HEK293 (cell line): Measurements from ENCODE around the gene KCNH8.

Source experiments
- CTCF ChIA-PET: fragments of 350-600 bp; formaldehyde crosslinking; extraction: SDS; loops from one replicate; lab custom pipeline; 2021; ENCODE audit warnings: antibody characterized with exemption; lab: Yijun Ruan, JAX
- POLR2A ChIA-PET: fragments of 300-600 bp; formaldehyde crosslinking; extraction: SDS; loops from one replicate; lab custom pipeline; 2020; ENCODE audit warnings: antibody characterized with exemption, inconsistent platforms; lab: Yijun Ruan, JAX
- H3K27ac ChIP-seq: fragments of 200-500 bp; sonication (Bioruptor generic); 2 replicates; pipeline ENCODE4 v1.5.1; 2014; ENCODE audit warnings: low read depth, low read length, control low read depth, inconsistent platforms; ENCODE audit errors: extremely low read depth
- H3K36me3 ChIP-seq, 2 experiments: fragments of 200-500 bp in 1 of 2; sonication (Bioruptor generic) in 1 of 2; 1 replicate in 1 of 2; 2 replicates in 1 of 2; pipeline ENCODE4 v1.5.1; 2014 to 2017; ENCODE audit warnings: inconsistent platforms in 2 of 2, low read length in 2 of 2; ENCODE audit not compliant: control insufficient read depth in 2 of 2, insufficient read depth in 1 of 2
- H3K4me1 ChIP-seq: fragments of 200-500 bp; sonication (Bioruptor generic); 2 replicates; pipeline ENCODE4 v1.5.1; 2014; ENCODE audit warnings: mild to moderate bottlenecking, low read length, inconsistent platforms; ENCODE audit not compliant: control insufficient read depth, insufficient read depth
- H3K4me3 ChIP-seq: 2 replicates; pipeline ENCODE4 v1.5.1; 2011; ENCODE audit warnings: low read depth, mild to moderate bottlenecking, control low read depth, low read length, moderate library complexity
- H3K9me3 ChIP-seq: fragments of 200-500 bp; sonication (Bioruptor generic); 2 replicates; pipeline ENCODE4 v1.5.1; 2014; ENCODE audit warnings: low read depth, low read length, inconsistent platforms; ENCODE audit not compliant: control insufficient read depth, insufficient read depth
- KLF1 ChIP-seq: fragments of 450-650 bp; formaldehyde crosslinking; IDR thresholded peaks from 2 replicates; pipeline ENCODE4 v1.5.1; 2016; ENCODE audit warnings: missing biosample characterization, missing genetic modification characterization
- OSR2 ChIP-seq: fragments of 450-650 bp; formaldehyde crosslinking; IDR thresholded peaks from 2 replicates; pipeline ENCODE4 v1.5.1; 2016; ENCODE audit warnings: missing biosample characterization, missing genetic modification characterization
- PRDM10 ChIP-seq: fragments of 450-650 bp; formaldehyde crosslinking; IDR thresholded peaks from 2 replicates; pipeline ENCODE4 v1.5.1; 2016; ENCODE audit warnings: missing biosample characterization, missing genetic modification characterization
- REPIN1 ChIP-seq: fragments of 450-650 bp; formaldehyde crosslinking; IDR thresholded peaks from 2 replicates; pipeline ENCODE4 v1.5.1; 2017; ENCODE audit warnings: missing biosample characterization, missing genetic modification characterization, low read depth
- ZBTB8A ChIP-seq: fragments of 450-650 bp; formaldehyde crosslinking; IDR thresholded peaks from 2 replicates; pipeline ENCODE4 v1.5.1; 2016; ENCODE audit warnings: missing biosample characterization, missing genetic modification characterization
- ZFP3 ChIP-seq: fragments of 450-650 bp; formaldehyde crosslinking; IDR thresholded peaks from 2 replicates; pipeline ENCODE4 v1.5.1; 2016; ENCODE audit warnings: low read depth, missing biosample characterization, missing genetic modification characterization
- ZNF157 ChIP-seq: fragments of 450-650 bp; formaldehyde crosslinking; IDR thresholded peaks from 2 replicates; pipeline ENCODE4 v1.5.1; 2016; ENCODE audit warnings: missing biosample characterization, missing genetic modification characterization
- ZNF221 ChIP-seq: fragments of 450-650 bp; formaldehyde crosslinking; IDR thresholded peaks from 2 replicates; pipeline ENCODE4 v1.5.1; 2017; ENCODE audit warnings: missing biosample characterization, missing genetic modification characterization, borderline replicate concordance
- ZNF223 ChIP-seq: fragments of 450-650 bp; formaldehyde crosslinking; IDR thresholded peaks from 2 replicates; pipeline ENCODE4 v1.5.1; 2016; ENCODE audit warnings: missing biosample characterization, missing genetic modification characterization
- ZNF24 ChIP-seq: fragments of 450-650 bp; formaldehyde crosslinking; IDR thresholded peaks from 2 replicates; pipeline ENCODE4 v1.5.1; 2016; ENCODE audit warnings: missing biosample characterization, missing genetic modification characterization
- ZNF280D ChIP-seq: fragments of 450-650 bp; formaldehyde crosslinking; IDR thresholded peaks from 2 replicates; pipeline ENCODE4 v1.5.1; 2016; ENCODE audit warnings: missing biosample characterization, missing genetic modification characterization
- ZNF394 ChIP-seq: fragments of 450-650 bp; formaldehyde crosslinking; IDR thresholded peaks from 2 replicates; pipeline ENCODE4 v1.5.1; 2016; ENCODE audit warnings: missing biosample characterization, missing genetic modification characterization, mild to moderate bottlenecking, moderate library complexity, borderline replicate concordance
- ZNF449 ChIP-seq: fragments of 450-650 bp; formaldehyde crosslinking; IDR thresholded peaks from 2 replicates; pipeline ENCODE4 v1.5.1; 2017; ENCODE audit warnings: missing biosample characterization, mild to moderate bottlenecking, missing genetic modification characterization, moderate library complexity
- ZNF473 ChIP-seq: fragments of 450-650 bp; formaldehyde crosslinking; IDR thresholded peaks from 2 replicates; pipeline ENCODE4 v1.5.1; 2017; ENCODE audit warnings: missing biosample characterization, missing genetic modification characterization
- ZNF521 ChIP-seq: fragments of 450-650 bp; formaldehyde crosslinking; IDR thresholded peaks from 2 replicates; pipeline ENCODE4 v1.5.1; 2017; ENCODE audit warnings: missing biosample characterization, mild to moderate bottlenecking, missing genetic modification characterization
- ZNF548 ChIP-seq: fragments of 450-650 bp; formaldehyde crosslinking; IDR thresholded peaks from 2 replicates; pipeline ENCODE4 v1.5.1; 2016; ENCODE audit warnings: missing biosample characterization, missing genetic modification characterization
- ZNF600 ChIP-seq: fragments of 450-650 bp; formaldehyde crosslinking; IDR thresholded peaks from 2 replicates; pipeline ENCODE4 v1.5.1; 2016; ENCODE audit warnings: missing biosample characterization, missing genetic modification characterization
- ZNF639 ChIP-seq: fragments of 450-650 bp; formaldehyde crosslinking; IDR thresholded peaks from 2 replicates; pipeline ENCODE4 v1.5.1; 2016; ENCODE audit warnings: missing biosample characterization, missing genetic modification characterization
- ZNF660 ChIP-seq: fragments of 450-650 bp; IDR thresholded peaks from 2 replicates; pipeline ENCODE4 v1.5.1; 2018; ENCODE audit warnings: missing biosample characterization, mild to moderate bottlenecking, missing genetic modification characterization
- ZNF701 ChIP-seq: fragments of 450-650 bp; formaldehyde crosslinking; IDR thresholded peaks from 2 replicates; pipeline ENCODE4 v1.5.1; 2016; ENCODE audit warnings: missing biosample characterization, missing genetic modification characterization

KCNH8 gene

GRCh38 chr3:19334120-19334519 is 185.8 kb downstream of the KCNH8 start (continued):
- no peak for TF ChIP-seq ZNF449 (tag by site-specific recombination)
- no peak for TF ChIP-seq ZNF24 (tag by site-specific recombination)
- no peak for TF ChIP-seq REPIN1 (tag by site-specific recombination)
- no peak for TF ChIP-seq ZBTB8A (tag by site-specific recombination)
- no peak for TF ChIP-seq ZNF600
- TF ChIP-seq ZNF221 (tag by site-specific recombination): no peak

GRCh38 chr3:19338769-19339168 is 190.5 kb downstream of the KCNH8 start:
- Histone ChIP-seq H3K9me3 (no peaks in the 10 kb centered on the region), H3K27ac (no peak overlapping the region), H3K4me3 (no peak overlapping the region), H3K4me1 (no peaks in the 10 kb centered on the region), H3K36me3 (no peaks in the 10 kb centered on the region)
- POLR2A ChIA-PET: no interaction called here
- TF ChIP-seq ZNF473 (tag by site-specific recombination) (no peak), ZNF660 (tag by site-specific recombination) (no peak), ZNF701 (tag by site-specific recombination) (no peak)
- CTCF ChIA-PET: no interaction called here

- H3K27ac ChIP-seq: no peak overlapping the region
- no peaks in the 10 kb centered on the region for H3K4me1 ChIP-seq
- H3K4me3 ChIP-seq: no peak overlapping the region
- ChIA-PET POLR2A (no interaction called here), CTCF (no interaction called here)
- H3K9me3 ChIP-seq: no peaks in the 10 kb centered on the region
- H3K36me3 ChIP-seq: no peaks in the 10 kb centered on the region
- TF ChIP-seq ZNF223 (tag by site-specific recombination): no peak
These were observed 194.1 kb downstream of the KCNH8 start for GRCh38 chr3:19342389-19342788.

GRCh38 chr3:19346759-19347158 is 198.4 kb downstream of the KCNH8 start:
- TF ChIP-seq ZNF639 (no peak), ZNF521 (no peak), ZNF548 (no peak), ZNF394 (tag by site-specific recombination) (no peak), ZFP3 (tag by site-specific recombination) (no peak), OSR2 (tag by site-specific recombination) (no peak), KLF1 (no peak), ZNF157 (tag by site-specific recombination) (no peak), ZNF473 (tag by site-specific recombination) (no peak), ZNF280D (no peak), PRDM10 (tag by site-specific recombination) (no peak)
- POLR2A ChIA-PET: no interaction called here
- no peaks in the 10 kb centered on the region for H3K4me1 ChIP-seq
- H3K27ac ChIP-seq: no peak overlapping the region
- CTCF ChIA-PET: interaction anchor here (0.6 to 0.7 kb wide), 2 partner anchors 180 to 1280 kb away, joined by 3 read pairs; no protein-coding TSS in a partner anchor
- H3K4me3 ChIP-seq: no peak overlapping the region
- H3K36me3 ChIP-seq: no peaks in the 10 kb centered on the region
- H3K9me3 ChIP-seq: no peaks in the 10 kb centered on the region
